Endothelial cell of umbilical vein (primary cell): ENCODE results near the gene CDCP2. TPM values are rescaled to one million over a fixed set of nuclear protein-coding genes. Genes with fewer than 3 reads are reported as not detected.

ENCODE experiments used
- BruUV-seq: library from RNA; stranded (reverse); fragments of 400-500 nt; replicated peaks from 2 replicates; lab custom pipeline; 2021; lab: Mats Ljungman, UMichigan
- CTCF ChIA-PET: fragments of 300-600, 350-600 bp; sonication (Branson Sonifier 250); formaldehyde crosslinking; loops from one replicate; lab custom pipeline; 2021; ENCODE audit warnings: antibody characterized with exemption, inconsistent platforms; lab: Charles Lee
- POLR2A ChIA-PET: fragments of 300-600, 350-600 bp; sonication (Branson Sonifier 250); formaldehyde crosslinking; loops from one replicate; lab custom pipeline; 2021; ENCODE audit warnings: antibody characterized with exemption, inconsistent platforms; lab: Charles Lee
- DNase-seq: peaks from one replicate; pipeline ENCODE4 v3.0.0-alpha.2; 2011; ENCODE audit warnings: low read depth, low spot score
- FAIRE-seq: peaks from 2 replicates; lab custom pipeline; 2011; peaks lifted over from hg19 to GRCh38; lab: Jason Lieb, UNC
- H2AFZ ChIP-seq: 2 replicates; pipeline ENCODE4 v1.6.0; 2012; ENCODE audit warnings: low read depth, low read length, control low read depth, inconsistent platforms
- H3K27ac ChIP-seq: 2 replicates; pipeline ENCODE4 v1.5.1; 2011; ENCODE audit warnings: low read depth, mild to moderate bottlenecking, control low read depth, low read length, moderate library complexity; ENCODE audit not compliant: insufficient read depth
- H3K27me3 ChIP-seq, 2 experiments: 2 replicates each; pipeline versions ENCODE4 v1.6.0 to v1.6.1; 2011; ENCODE audit warnings: low read length in 2 of 2, mixed read lengths in 1 of 2; ENCODE audit not compliant: control insufficient read depth in 2 of 2, insufficient read depth in 2 of 2
- H3K36me3 ChIP-seq, 2 experiments: 2 replicates in 1 of 2; 3 replicates in 1 of 2; pipeline ENCODE4 v1.5.1; 2011; ENCODE audit warnings: low read length in 2 of 2, mild to moderate bottlenecking in 1 of 2, moderate library complexity in 1 of 2; ENCODE audit not compliant: control insufficient read depth in 2 of 2, insufficient read depth in 2 of 2; ENCODE audit errors: extremely low read depth in 1 of 2
- H3K4me1 ChIP-seq: 3 replicates; pipeline ENCODE4 v1.5.1; 2011; ENCODE audit warnings: mild to moderate bottlenecking, low read length; ENCODE audit not compliant: control insufficient read depth, insufficient read depth; ENCODE audit errors: extremely low read depth
- H3K4me2 ChIP-seq: 2 replicates; pipeline ENCODE4 v1.6.1; 2011; ENCODE audit warnings: low read length, control low read depth, mixed read lengths; ENCODE audit not compliant: insufficient read depth
- H3K4me3 ChIP-seq, 3 experiments: fragments of 200-600 bp in 1 of 3; sonication (generic), shearing (Covaris generic) in 1 of 3; replicated peaks in 1 of 3; 2 replicates each; pipeline ENCODE4 v1.5.1; 2011 to 2016; ENCODE audit warnings: control low read depth in 3 of 3, low read length in 3 of 3, mild to moderate bottlenecking in 2 of 3, inconsistent platforms in 1 of 3, low read depth in 1 of 3, moderate library complexity in 1 of 3; ENCODE audit not compliant: insufficient read depth in 1 of 3
- H3K79me2 ChIP-seq: 2 replicates; pipeline ENCODE4 v1.6.0; 2012; ENCODE audit warnings: low read length, inconsistent platforms; ENCODE audit not compliant: control insufficient read depth, insufficient read depth
- H3K9ac ChIP-seq: replicated peaks from 2 replicates; pipeline ENCODE3; 2011; ENCODE audit warnings: low read length, control low read depth; ENCODE audit not compliant: insufficient read depth; ENCODE audit errors: extremely low read depth
- H3K9me1 ChIP-seq: replicated peaks from 3 replicates; pipeline ENCODE4 v1.6.0; 2011; ENCODE audit warnings: mild to moderate bottlenecking, low read length; ENCODE audit not compliant: control insufficient read depth, insufficient read depth; ENCODE audit errors: extremely low read depth
- H3K9me3 ChIP-seq: replicated peaks from 2 replicates; pipeline ENCODE4 v1.5.1; 2012; ENCODE audit warnings: low read length, inconsistent platforms; ENCODE audit not compliant: control insufficient read depth, insufficient read depth
- H4K20me1 ChIP-seq: replicated peaks from 2 replicates; pipeline ENCODE3; 2011; ENCODE audit warnings: mild to moderate bottlenecking, low read length; ENCODE audit not compliant: control insufficient read depth, insufficient read depth; ENCODE audit errors: extremely low read depth
- EZH2 ChIP-seq: IDR thresholded peaks from 2 replicates; pipeline ENCODE4 v1.6.1; 2012; ENCODE audit warnings: borderline replicate concordance, low read depth, mild to moderate bottlenecking, moderate library complexity, low read length, inconsistent platforms; ENCODE audit not compliant: severe bottlenecking
- FOS ChIP-seq: IDR thresholded peaks from 2 replicates; pipeline ENCODE4 v1.6.1; 2011; ENCODE audit warnings: mild to moderate bottlenecking, low read length, moderate library complexity, borderline replicate concordance; ENCODE audit not compliant: insufficient read depth
- GATA2 ChIP-seq: IDR thresholded peaks from 2 replicates; pipeline ENCODE4 v1.7.0; 2011; ENCODE audit warnings: low read depth, mild to moderate bottlenecking, moderate library complexity, mixed read lengths, low read length; ENCODE audit not compliant: insufficient read length, insufficient read depth
- JUN ChIP-seq: IDR thresholded peaks from 2 replicates; pipeline ENCODE4 v1.6.1; 2011; ENCODE audit warnings: borderline replicate concordance, low read depth; ENCODE audit not compliant: insufficient read length, insufficient read depth
- MYC ChIP-seq: IDR thresholded peaks from one replicate; pipeline ENCODE4 v1.6.1; 2011; ENCODE audit warnings: mild to moderate bottlenecking, low read depth, low read length
- POLR2A ChIP-seq: IDR thresholded peaks from 2 replicates; pipeline ENCODE4 v1.6.1; 2012; ENCODE audit warnings: low read depth, mild to moderate bottlenecking, control low read depth, low read length
- POLR2AphosphoS5 ChIP-seq: IDR thresholded peaks from 2 replicates; pipeline ENCODE4 v1.6.1; 2012; ENCODE audit warnings: low read depth, mild to moderate bottlenecking, control low read depth, low read length, moderate library complexity; ENCODE audit not compliant: insufficient read depth
- dilution Hi-C: fragments of 300-500 bp; cut with MboI; formaldehyde crosslinking; loops from one replicate; pipeline ENCODE4 v1.15.0; 2019; ENCODE audit warnings: low sequenced_read_pairs; ENCODE audit not compliant: extremely low pct_ligation_motif_present
- intact Hi-C: fragments of 100-400 bp; cut with micrococcal nuclease; formaldehyde crosslinking; loops from one replicate; pipeline ENCODE4 v1.10.0; 2022
- polyA plus RNA-seq, 4 experiments: library from polyadenylated mRNA; depleted of rRNA in 3 of 4; stranded (reverse) in 3 of 4; unstranded in 1 of 4; fragments of >200 nt; gene quantifications; 2 replicates each; pipeline versions ENCODE4 v1.2.1 to v1.2.3, GENCODE V29; 2011 to 2012; ENCODE audit warnings: missing spikeins in 1 of 4
- total RNA-seq: library from RNA; stranded (reverse); gene quantifications from 2 replicates; pipeline ENCODE4 v1.2.3, GENCODE V29; 2021
- TF ChIP-seq, protein P1 (sequence below), 2 donors: IDR thresholded peaks; 1 replicate in 1 of 2; 2 replicates in 1 of 2; pipeline ENCODE4 v1.5.1; 2011; ENCODE audit warnings: low read length in 2 of 2, mild to moderate bottlenecking in 2 of 2, moderate library complexity in 2 of 2, control low read depth in 1 of 2, inconsistent platforms in 1 of 2, low read depth in 1 of 2; ENCODE audit not compliant: insufficient read depth in 1 of 2; ENCODE audit errors: extremely low read depth in 1 of 2
- TF ChIP-seq, protein P2 (sequence below): IDR thresholded peaks from 2 replicates; pipeline ENCODE4 v1.6.1; 2011; ENCODE audit not compliant: insufficient read depth, insufficient read length

Gene CDCP2
- total and polyA plus RNA-seq, 2 donors (not counting 3 experiments of a cell fraction or from before 2014, with no cell fraction given), result 0.10 TPM; not detected in 1

DNA sequence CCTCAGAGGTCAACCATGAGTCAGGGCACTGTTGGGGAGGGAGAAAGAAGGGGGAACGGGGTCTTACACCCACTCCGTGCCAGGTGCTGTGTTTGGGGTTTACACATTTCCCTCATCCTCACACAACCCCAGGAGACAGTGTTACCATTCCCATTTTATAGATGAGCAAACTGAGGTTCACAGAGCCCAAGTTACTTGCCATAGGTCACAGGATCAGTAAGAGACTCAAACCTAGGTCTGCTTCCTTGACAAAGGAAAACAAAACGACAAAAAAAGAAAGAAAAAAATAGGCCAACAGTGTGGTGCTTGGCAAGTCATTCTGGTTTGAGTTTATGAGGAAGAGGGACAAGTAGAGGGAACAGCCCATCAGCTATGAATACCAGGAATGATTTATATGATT, 16.3 kb upstream of the CDCP2 start:
- POLR2A ChIA-PET, result no interaction called here
- no peak overlapping the region for H3K4me2 ChIP-seq
- TF ChIP-seq, protein P1, sequence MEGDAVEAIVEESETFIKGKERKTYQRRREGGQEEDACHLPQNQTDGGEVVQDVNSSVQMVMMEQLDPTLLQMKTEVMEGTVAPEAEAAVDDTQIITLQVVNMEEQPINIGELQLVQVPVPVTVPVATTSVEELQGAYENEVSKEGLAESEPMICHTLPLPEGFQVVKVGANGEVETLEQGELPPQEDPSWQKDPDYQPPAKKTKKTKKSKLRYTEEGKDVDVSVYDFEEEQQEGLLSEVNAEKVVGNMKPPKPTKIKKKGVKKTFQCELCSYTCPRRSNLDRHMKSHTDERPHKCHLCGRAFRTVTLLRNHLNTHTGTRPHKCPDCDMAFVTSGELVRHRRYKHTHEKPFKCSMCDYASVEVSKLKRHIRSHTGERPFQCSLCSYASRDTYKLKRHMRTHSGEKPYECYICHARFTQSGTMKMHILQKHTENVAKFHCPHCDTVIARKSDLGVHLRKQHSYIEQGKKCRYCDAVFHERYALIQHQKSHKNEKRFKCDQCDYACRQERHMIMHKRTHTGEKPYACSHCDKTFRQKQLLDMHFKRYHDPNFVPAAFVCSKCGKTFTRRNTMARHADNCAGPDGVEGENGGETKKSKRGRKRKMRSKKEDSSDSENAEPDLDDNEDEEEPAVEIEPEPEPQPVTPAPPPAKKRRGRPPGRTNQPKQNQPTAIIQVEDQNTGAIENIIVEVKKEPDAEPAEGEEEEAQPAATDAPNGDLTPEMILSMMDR (IDR thresholded peaks at IDR 0.05; ENCODE audit: extremely low read depth in 1 of 2, insufficient read depth in 1 of 2, low read depth in 1 of 2, low read length in 2 of 2), result no peak
- no peak for TF ChIP-seq GATA2
- intact Hi-C loops (no loop called here), dilution Hi-C loops (no loop called here)
- no peaks in the 10 kb centered on the region for H3K9me1 ChIP-seq
- H3K9me3 ChIP-seq, result no peaks in the 10 kb centered on the region
- no peak overlapping the region for H3K9ac ChIP-seq
- no peaks in the 10 kb centered on the region for H4K20me1 ChIP-seq
- no TSS peak for BruUV-seq
- H2AFZ ChIP-seq, result no peak overlapping the region
- peaks cover 17% of the 10 kb centered on the region for H3K4me1 ChIP-seq
- DNase-seq (no peak), FAIRE-seq (no peak)
- H3K4me3 ChIP-seq, result no peak overlapping the region
- H3K27ac ChIP-seq, result no peak overlapping the region
- no peaks in the 10 kb centered on the region for H3K36me3 ChIP-seq
- CTCF ChIA-PET, result interaction anchor here (2.2 kb wide), 1 partner anchor 48 kb away, joined by 7 read pairs; no protein-coding TSS in a partner anchor
- H3K79me2 ChIP-seq, result no peaks in the 10 kb centered on the region
- H3K27me3 ChIP-seq, result no peaks in the 10 kb centered on the region

DNA sequence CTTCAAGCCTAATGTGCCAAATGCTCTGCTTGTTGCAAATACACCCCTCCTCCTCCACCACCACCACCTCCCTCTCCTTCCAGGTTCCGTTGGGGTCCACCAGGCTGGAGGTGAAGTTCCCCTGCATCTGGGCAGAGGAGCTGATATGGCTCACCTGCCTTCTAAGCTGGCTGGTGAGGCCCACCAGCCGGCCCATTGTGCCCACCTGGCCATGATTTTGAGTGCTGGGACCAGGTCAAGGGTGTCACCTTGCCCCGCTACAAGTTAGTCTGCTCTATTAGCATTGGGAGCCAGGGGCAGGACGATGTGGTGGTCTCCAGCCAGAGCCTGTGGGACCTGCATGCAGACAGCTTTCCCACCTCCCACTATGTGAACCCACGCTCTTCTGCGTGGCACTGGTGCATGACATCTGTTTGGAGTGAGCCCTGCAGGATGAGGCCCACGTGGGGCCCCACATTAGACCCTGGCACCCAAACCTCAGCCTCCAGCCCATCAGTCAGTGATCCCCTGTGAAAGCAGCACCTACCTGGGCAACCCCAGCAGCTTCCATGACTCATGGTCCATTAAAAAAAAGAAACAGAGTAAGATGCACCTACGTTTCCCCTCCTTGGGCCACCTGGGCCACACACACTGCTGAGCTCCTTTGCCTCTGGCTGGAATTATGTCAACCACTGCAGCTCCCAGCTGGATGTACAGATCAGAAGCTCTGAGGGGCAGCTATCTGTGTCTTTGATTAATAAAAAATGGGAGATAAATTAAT, 15.6 kb upstream of the CDCP2 start:
- intact Hi-C loops, result no loop called here
- H2AFZ ChIP-seq, result no peak overlapping the region
- BruUV-seq, result no TSS peak
- H3K36me3 ChIP-seq, result no peaks in the 10 kb centered on the region
- peaks cover 11% of the 10 kb centered on the region for H3K4me1 ChIP-seq
- ChIA-PET POLR2A (no interaction called here), CTCF (interaction anchor here (1.7 to 2.2 kb wide), 2 partner anchors 12 to 47 kb away, joined by 5 to 7 read pairs; no protein-coding TSS in a partner anchor)
- no peaks in the 10 kb centered on the region for H4K20me1 ChIP-seq
- FAIRE-seq (no peak), DNase-seq (no peak)
- no peak overlapping the region for H3K27ac ChIP-seq
- TF ChIP-seq MYC (no peak), POLR2AphosphoS5 (no peak), JUN (no peak), FOS (no peak), EZH2 (no peak), POLR2A (no peak), GATA2 (no peak)
- TF ChIP-seq, protein P2, sequence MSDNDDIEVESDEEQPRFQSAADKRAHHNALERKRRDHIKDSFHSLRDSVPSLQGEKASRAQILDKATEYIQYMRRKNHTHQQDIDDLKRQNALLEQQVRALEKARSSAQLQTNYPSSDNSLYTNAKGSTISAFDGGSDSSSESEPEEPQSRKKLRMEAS, result no peak
- TF ChIP-seq, protein P1 (IDR thresholded peaks at IDR 0.05; ENCODE audit: extremely low read depth in 1 of 2, insufficient read depth in 1 of 2, low read depth in 1 of 2, low read length in 2 of 2), result no peak
- dilution Hi-C loops, result no loop called here
- no peak overlapping the region for H3K4me3 ChIP-seq
- no peak overlapping the region for H3K4me2 ChIP-seq
- H3K79me2 ChIP-seq, result no peaks in the 10 kb centered on the region
- no peaks in the 10 kb centered on the region for H3K9me1 ChIP-seq
- H3K9ac ChIP-seq, result no peak overlapping the region
- no peaks in the 10 kb centered on the region for H3K9me3 ChIP-seq
- no peaks in the 10 kb centered on the region for H3K27me3 ChIP-seq
